Left forelimb (tissue), 1 donor: Measurements from ENCODE around the gene BNIP3.

ENCODE experiments used
- DNase-seq: peaks from one replicate; pipeline ENCODE4 v3.0.0-alpha.2; 2018; ENCODE audit warnings: low spot score

BNIP3 gene, protein sequence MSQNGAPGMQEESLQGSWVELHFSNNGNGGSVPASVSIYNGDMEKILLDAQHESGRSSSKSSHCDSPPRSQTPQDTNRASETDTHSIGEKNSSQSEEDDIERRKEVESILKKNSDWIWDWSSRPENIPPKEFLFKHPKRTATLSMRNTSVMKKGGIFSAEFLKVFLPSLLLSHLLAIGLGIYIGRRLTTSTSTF

GRCh38 chr10:131981429-131982184 is at the start of gene BNIP3:
BNIP3 (minus strand) TSS chr10:131981923; CDS start chr10:131981806, 117 bp downstream.
- peak; percentile 97 for DNase-seq

DNA sequence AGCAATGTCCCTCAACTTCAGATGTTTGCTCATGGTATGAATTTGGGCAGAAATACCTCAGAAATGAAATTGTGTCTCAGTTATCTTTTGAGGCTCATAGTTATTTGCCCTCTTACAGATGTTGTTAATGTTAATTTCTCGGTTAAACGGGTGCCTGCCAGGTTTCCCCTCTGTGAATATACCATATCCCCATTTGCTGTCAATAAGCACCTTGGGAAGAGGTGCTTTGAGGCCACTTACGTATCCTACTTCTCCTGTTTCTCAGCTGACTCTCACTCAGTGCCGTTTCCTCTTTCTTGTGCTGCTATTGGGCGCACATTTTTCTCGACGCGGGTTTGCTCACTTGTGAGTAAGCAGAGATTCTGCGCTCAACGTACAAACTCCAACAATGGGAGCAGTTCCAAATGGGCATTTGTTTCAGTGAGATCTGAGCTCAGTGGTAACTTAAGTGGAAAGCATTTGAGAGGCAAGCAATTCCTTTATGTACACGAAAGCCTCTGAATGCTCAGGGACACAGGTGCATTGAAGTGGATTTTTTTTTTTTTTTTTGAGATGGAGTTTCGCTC is 49.3 kb upstream of the BNIP3 start:
- no peak for DNase-seq

DNA sequence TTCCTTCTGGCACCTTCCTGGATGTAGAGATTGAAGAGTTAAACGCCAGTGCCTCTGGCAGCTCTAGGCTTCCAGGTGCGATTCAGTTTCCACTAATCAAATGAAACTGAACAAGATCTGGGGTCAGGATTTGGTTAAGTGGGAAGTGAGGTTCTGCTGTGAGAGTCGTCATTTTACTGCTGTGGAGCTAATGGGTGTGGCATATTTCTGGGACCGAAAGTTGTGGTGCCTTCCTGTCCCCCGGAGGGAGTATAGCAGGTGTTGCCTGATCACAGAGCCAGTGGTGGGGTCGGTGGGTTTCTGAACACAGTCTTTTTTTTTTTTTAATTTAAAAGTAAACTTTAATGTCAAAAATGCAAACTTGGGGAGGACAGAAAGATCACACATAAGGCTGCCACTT is 47.0 kb upstream of the BNIP3 start:
- DNase-seq: no peak

DNA sequence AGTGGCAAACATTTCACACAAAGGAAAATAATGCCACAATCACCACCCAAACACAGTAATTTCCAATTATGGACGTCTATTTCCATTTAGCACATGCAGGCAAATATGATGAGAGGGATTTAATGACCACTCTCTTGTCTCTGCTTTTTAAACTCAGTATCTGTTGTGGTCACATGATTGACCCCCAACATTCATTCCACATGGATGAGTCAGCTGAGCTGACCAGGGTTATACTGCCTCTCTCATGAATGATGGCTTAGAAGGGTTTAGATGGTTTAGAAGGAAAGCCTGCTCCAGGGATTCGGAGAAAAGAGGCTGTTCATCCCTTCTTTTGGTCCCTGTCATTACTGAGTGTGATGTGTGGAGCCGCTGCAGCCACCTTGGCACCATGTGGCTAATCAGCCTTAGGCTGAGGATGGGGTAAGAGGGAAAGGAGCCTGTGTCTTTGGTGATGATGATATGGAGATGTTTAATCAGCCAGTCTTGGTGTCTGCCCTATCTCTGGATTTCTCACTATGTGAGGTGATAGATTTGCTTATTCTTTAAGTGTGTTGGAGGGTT is 45.8 kb upstream of the BNIP3 start:
- DNase-seq: no peak

DNA sequence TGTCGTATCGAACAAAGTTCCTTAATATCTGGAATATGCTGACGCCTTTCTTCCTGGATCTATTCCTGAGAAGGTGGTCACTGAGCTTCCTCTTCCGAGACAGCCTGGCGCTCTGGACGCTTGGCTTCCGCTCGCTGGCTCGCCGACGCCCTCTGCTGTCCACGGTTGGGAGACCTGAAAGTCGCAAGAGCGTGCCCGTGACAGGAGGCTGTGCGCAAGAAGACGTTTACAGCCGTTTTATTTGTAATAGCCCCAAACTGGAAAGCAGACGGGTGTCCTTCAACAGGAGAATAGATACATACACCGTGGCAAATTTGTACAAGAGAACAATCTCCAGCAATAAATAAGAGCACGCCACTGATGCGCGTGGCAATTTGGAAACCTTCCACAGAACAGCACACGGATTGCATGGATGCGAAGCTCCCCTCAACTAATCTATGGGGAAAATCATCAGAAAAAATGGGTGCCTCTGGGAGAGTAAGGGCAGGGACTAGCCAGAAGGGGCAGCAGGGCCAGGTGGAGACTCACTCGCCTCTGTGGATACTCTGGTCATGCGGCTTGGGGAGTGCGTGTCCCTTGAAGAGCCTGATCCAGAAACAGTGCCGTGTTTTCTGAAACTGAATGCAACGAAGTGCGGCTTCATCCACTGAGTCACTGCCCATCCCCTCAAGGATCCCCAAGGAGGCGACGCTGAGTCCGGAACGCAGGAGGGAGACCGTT is 41.5 kb upstream of the BNIP3 start:
- peak; percentile 79 for DNase-seq

- no peak for DNase-seq
Measured at GRCh38 chr10:132022241-132022640, 40.5 kb upstream of the BNIP3 start.

GRCh38 chr10:132021504-132022143 is 39.9 kb upstream of the BNIP3 start:
- no peak for DNase-seq

GRCh38 chr10:132021046-132021445 is 39.3 kb upstream of the BNIP3 start:
- no peak for DNase-seq

GRCh38 chr10:132020456-132020855 is 38.7 kb upstream of the BNIP3 start:
- no peak for DNase-seq

DNA sequence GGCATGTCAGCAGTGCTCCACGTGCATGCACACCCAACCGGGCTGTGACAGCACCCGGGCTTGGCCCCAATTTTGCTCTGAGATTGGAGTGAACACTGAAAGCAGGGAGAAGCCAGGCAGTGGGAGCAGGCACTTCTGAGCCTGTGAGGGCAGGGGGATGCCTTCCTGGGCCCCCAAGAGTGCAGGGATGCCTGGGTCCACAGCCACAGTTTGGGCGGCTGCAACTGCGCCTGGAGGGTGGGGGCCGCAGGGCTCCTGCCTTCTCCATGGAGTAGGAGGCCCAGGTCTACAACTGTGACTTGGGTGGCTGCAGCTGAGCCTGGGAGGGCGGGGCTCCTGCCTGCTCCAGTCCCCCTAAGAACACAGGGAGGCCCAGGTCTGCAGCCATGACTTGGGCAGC is 37.6 kb upstream of the BNIP3 start:
- no peak for DNase-seq

GRCh38 chr10:132018446-132018845 is 36.7 kb upstream of the BNIP3 start:
- DNase-seq: no peak

GRCh38 chr10:132016514-132016913 is 34.8 kb upstream of the BNIP3 start:
- no peak for DNase-seq

DNA sequence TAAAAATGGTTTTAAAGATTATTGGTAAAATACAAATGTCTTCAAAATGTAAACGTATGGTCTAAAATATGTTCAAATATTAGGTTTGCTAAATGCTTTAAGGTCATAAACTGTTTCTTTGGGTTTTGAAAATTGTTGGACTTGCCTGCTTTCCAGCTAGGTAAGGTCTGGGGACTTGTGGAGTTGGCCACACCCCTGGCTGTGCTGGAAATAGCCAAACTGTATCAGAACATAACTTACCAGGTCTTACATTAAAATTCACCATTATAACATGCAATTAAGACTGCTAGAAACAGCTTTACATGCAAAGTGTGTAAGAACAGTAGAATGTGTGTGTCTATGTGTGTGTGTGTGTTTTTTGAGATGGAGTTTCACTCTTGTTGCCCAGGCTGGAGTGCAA is 29.7 kb upstream of the BNIP3 start:
- no peak for DNase-seq

GRCh38 chr10:132011024-132011423 is 29.3 kb upstream of the BNIP3 start:
- DNase-seq: no peak

GRCh38 chr10:132010483-132010882 is 28.8 kb upstream of the BNIP3 start:
- DNase-seq: no peak

GRCh38 chr10:132009575-132009974 is 27.9 kb upstream of the BNIP3 start:
- DNase-seq: no peak

DNA sequence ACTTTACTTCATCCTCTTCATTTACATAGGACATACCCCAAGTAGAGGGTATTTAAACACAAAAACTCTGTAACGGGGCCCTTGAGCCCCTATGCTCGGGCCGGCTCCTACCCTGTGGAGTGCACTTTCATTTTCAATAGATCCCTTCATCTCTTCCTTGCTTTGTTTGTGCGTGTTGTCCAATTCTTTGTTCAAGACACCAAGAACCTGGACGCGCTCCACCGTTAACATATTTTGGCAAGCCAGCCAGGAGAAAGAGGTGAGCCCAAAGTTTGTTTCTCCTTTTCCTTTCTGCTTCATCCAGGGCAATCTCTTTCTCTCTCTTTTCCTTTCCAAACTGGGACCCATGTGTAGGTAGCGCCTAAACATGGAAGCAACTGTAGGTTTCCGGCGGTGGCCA is 26.0 kb upstream of the BNIP3 start:
- no peak for DNase-seq

DNA sequence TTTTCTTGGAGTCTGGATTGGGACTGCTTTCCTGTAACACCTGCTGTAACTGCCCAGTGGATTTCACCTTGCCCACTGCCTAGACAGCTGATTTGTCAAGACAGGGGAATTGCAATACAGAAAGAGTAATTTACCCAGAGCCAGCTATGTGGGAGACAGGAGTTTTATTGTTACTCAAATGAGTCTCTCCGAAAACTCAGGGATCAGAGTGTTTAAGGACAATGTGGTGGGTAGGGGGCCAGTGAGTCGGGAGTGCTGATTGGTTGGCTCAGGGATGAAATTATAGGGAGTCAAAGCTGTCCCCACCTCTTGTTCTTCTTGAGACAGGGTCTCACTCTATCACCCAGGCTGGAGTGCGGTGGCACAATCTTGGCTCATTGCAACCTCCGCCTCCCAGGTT is 25.2 kb upstream of the BNIP3 start:
- DNase-seq: no peak

- DNase-seq: no peak
Measured at GRCh38 chr10:132005147-132005546, 23.4 kb upstream of the BNIP3 start.

GRCh38 chr10:132004052-132004451 is 22.3 kb upstream of the BNIP3 start:
- DNase-seq: no peak

DNA sequence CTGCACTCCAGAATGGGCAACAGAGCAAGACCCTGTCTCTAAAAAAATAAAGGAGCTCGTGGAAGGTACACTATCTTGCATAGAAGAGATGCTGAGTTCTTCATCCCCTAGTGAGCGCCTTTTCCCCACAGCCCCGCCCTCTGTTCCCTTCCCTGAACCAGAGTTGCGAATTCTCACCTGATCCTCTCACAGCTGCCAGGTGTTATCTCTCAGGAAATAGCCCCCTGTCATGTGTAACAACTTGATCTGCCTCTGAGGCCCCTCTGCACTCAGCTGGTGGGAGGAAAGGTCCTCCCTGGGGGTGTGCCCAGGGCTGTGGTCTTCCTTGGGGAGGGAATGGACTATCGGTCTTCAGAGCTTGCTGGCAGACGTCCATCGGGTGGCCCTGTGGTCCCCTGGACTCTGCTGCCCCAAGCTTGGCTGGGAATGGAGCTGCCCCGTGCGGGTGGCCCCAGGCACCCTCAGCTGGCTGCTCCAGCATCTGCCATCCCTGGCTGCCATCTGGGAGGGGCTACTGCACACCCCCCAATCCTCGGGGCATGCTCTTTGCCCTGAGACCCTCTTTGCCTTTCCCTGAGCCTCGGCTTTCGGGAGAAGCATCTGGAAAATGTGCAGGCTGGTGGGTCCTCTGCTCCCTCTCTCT is 21.7 kb upstream of the BNIP3 start:
- no peak for DNase-seq

DNA sequence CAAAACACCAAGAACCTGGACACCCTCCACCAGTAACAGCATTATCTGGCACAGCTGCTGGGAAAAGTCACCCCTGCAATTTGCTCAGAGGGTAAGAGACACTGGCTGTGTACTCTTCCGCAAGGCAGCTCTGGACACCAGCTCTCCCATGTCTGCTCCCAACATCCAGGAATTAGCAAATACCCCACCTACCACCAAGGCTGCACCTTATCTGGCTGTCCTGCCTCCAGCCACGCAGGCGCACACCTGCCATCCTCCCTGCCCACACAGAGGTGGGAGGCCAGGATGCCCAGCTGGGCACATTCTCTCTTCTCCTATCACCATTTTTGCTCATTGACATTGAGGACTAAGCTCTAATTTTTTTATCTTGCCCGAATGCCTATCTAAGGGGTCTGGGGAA is 20.3 kb upstream of the BNIP3 start:
- DNase-seq: no peak
